Skeletal muscle tissue (tissue), 4 donors: ENCODE results near the gene TSPAN15. TPM values are rescaled to one million over a fixed set of nuclear protein-coding genes. Genes with fewer than 3 reads are reported as not detected.
"Not testable (repeated sequence)": the region's sequence is repeated elsewhere in the genome, so short reads cannot be mapped to it uniquely, and the experiment has no call there.

Experiments
- H3K27ac ChIP-seq: one replicate; pipeline ENCODE4 v1.7.0; 2013; ENCODE audit warnings: mild to moderate bottlenecking, low read depth, low read length, inconsistent platforms
- H3K27me3 ChIP-seq, 3 donors: one replicate each; pipeline ENCODE4 v1.7.0; 2013; ENCODE audit warnings: low read length in 3 of 3; ENCODE audit not compliant: control insufficient read depth in 3 of 3, insufficient read depth in 3 of 3
- H3K36me3 ChIP-seq, 3 donors: one replicate each; pipeline ENCODE4 v1.7.0; 2013; ENCODE audit warnings: low read length in 3 of 3; ENCODE audit not compliant: control insufficient read depth in 3 of 3, insufficient read depth in 3 of 3
- H3K4me1 ChIP-seq, 3 donors: one replicate each; pipeline ENCODE4 v1.7.0; 2013; ENCODE audit warnings: low read length in 3 of 3, mild to moderate bottlenecking in 3 of 3; ENCODE audit not compliant: control insufficient read depth in 3 of 3, insufficient read depth in 3 of 3
- H3K4me3 ChIP-seq, 3 donors: one replicate each; pipeline ENCODE4 v1.7.0; 2013; ENCODE audit warnings: low read length in 3 of 3
- H3K9ac ChIP-seq, 3 donors: one replicate each; pipeline ENCODE4 v1.7.0; 2013; ENCODE audit warnings: low read length in 3 of 3, mild to moderate bottlenecking in 3 of 3, moderate library complexity in 2 of 3, low read depth in 1 of 3
- H3K9me3 ChIP-seq, 3 donors: one replicate each; pipeline ENCODE4 v1.7.0; 2013; ENCODE audit warnings: low read length in 3 of 3; ENCODE audit not compliant: control insufficient read depth in 3 of 3
- total RNA-seq: library from RNA; depleted of rRNA; stranded (reverse); fragments of >200 nt; gene quantifications from one replicate; pipeline ENCODE4 v1.2.3, GENCODE V29; 2014
- donor health status: Osteomylitis.

Gene TSPAN15
- total RNA-seq, 1 donor from 2014 or later, result 72.0 TPM

DNA sequence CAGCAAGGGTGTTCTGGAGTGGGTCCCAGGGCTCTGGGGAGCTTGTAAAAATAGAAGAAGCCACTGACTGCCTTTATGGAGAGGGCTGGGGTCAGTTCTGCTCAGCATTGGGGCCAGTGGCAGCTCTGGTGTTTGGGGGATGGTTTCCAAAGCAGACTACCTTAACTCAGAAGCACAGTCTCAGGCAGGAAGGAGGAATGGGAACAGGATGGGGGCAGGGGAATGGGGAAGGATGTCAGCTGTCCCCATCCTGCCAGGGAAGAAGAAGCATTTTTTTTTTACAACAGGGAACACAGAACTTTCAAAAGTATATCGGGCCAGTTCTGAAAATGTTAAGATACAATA, 28.8 kb downstream of the TSPAN15 start:
- H3K27me3 ChIP-seq, result no peaks in the 10 kb centered on the region
- peaks cover 70 to 96% (median 72%) of the 10 kb centered on the region in 3 donors for H3K4me1 ChIP-seq
- H3K9me3 ChIP-seq, result no peaks in the 10 kb centered on the region
- peak overlapping the region; percentile 88 for H3K27ac ChIP-seq
- H3K4me3 ChIP-seq, result peak overlapping the region in 2 of 3 donors; percentile 18 to 52
- peak overlapping the region; percentile 55 to 76 (median 63) for H3K9ac ChIP-seq
- H3K36me3 ChIP-seq, result peaks cover 0 to 8% (median 8%) of the 10 kb centered on the region in 3 donors

- Histone ChIP-seq H3K9ac (peak overlapping the region in 2 of 3 donors; percentile 0 to 21), H3K36me3 (peaks cover 0 to 11% (median 10%) of the 10 kb centered on the region in 3 donors), H3K4me3 (no peak overlapping the region), H3K27me3 (no peaks in the 10 kb centered on the region), H3K27ac (peak overlapping the region; percentile 88), H3K9me3 (no peaks in the 10 kb centered on the region), H3K4me1 (peaks cover 68 to 98% (median 78%) of the 10 kb centered on the region in 3 donors)
These were observed 30.0 kb downstream of the TSPAN15 start for GRCh38 chr10:69481305-69481704.

- peaks cover 73 to 98% (median 79%) of the 10 kb centered on the region in 3 donors for H3K4me1 ChIP-seq
- no peaks in the 10 kb centered on the region for H3K27me3 ChIP-seq
- no peaks in the 10 kb centered on the region for H3K9me3 ChIP-seq
- H3K9ac ChIP-seq, result peak overlapping the region in 1 of 3 donors; percentile 4
- peak overlapping the region; percentile 88 for H3K27ac ChIP-seq
- no peak overlapping the region for H3K4me3 ChIP-seq
- peaks cover 0 to 11% (median 10%) of the 10 kb centered on the region in 3 donors for H3K36me3 ChIP-seq
These were observed 30.7 kb downstream of the TSPAN15 start for GRCh38 chr10:69481811-69482524.

DNA sequence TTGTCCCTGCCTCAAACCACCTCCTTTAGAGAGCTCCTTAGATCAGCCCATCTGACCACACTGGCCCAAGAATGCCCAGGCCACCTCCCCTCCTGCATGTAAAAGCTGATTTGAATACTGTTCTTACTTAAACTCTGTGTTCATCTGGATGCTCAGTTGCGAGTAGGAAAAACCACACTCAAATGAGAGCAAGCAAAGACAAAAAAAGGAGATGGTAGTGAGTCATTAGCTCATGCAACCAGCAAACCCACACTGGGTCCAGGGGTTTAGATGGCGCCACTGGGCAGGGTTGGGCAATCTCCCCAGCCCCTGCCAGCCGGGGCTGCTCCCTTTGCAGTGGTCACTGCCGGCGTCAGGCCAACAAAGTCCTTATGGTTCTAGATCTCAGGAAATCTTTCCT, 32.7 kb downstream of the TSPAN15 start:
- peaks cover 0 to 11% (median 11%) of the 10 kb centered on the region in 3 donors for H3K36me3 ChIP-seq
- peaks cover 67 to 89% (median 72%) of the 10 kb centered on the region in 3 donors for H3K4me1 ChIP-seq
- H3K9me3 ChIP-seq, result no peaks in the 10 kb centered on the region
- no peaks in the 10 kb centered on the region for H3K27me3 ChIP-seq
- H3K9ac ChIP-seq, result no peak overlapping the region
- no peak overlapping the region for H3K4me3 ChIP-seq
- H3K27ac ChIP-seq, result peak overlapping the region; percentile 57

GRCh38 chr10:69484736-69485135, 33.5 kb downstream of the TSPAN15 start:
- Histone ChIP-seq H3K4me1 (peaks cover 60 to 82% (median 64%) of the 10 kb centered on the region in 3 donors), H3K4me3 (no peak overlapping the region), H3K27me3 (no peaks in the 10 kb centered on the region), H3K36me3 (peaks cover 0 to 11% (median 11%) of the 10 kb centered on the region in 3 donors), H3K9me3 (no peaks in the 10 kb centered on the region), H3K9ac (no peak overlapping the region), H3K27ac (no peak overlapping the region)

GRCh38 chr10:69486922-69487730, 35.9 kb downstream of the TSPAN15 start:
- H3K27ac ChIP-seq, result peak overlapping the region; percentile 2
- H3K27me3 ChIP-seq, result no peaks in the 10 kb centered on the region
- peak overlapping the region; percentile 21 to 45 (median 25) for H3K9ac ChIP-seq
- peaks cover 2 to 11% (median 11%) of the 10 kb centered on the region in 3 donors for H3K36me3 ChIP-seq
- peaks cover 40 to 74% (median 45%) of the 10 kb centered on the region in 3 donors for H3K4me1 ChIP-seq
- H3K4me3 ChIP-seq, result no peak overlapping the region
- no peaks in the 10 kb centered on the region for H3K9me3 ChIP-seq

DNA sequence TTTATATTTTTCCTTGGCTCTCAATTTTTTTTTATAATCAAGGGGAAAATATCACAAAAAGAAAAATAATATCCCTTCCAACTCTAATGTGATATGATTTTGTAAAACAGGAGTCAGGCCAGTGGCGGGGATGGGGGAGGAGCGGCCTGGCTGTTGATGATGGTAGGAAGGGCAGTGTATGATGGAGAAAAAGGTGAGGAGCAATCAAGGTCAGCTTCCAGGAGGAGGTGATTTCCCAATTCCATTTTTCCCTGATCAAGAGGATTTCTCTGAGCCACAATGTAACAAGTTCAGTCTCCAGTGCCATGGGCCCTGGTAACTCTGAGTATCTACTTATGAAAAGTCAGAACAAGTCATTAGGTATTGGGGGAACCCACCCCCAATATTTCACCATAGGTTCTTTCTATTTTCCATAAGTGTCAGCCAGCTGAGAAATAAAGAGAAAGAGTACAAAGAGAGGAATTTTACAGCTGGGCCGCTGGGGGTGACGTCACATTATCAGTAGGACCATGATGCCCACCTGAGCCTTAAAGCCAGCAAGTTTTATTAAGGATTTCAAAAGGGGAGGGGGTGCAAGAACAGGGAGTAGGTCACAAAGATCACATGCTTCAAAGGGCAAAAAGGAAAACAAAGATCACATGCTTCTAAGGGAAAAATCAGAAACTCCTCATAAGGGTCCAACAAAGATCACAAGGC, 37.0 kb downstream of the TSPAN15 start:
- H3K27me3 ChIP-seq, result not testable (repeated sequence)

GRCh38 chr10:69488856-69489255, 37.6 kb downstream of the TSPAN15 start:
- not testable (repeated sequence) for H3K9me3 ChIP-seq, H3K4me3 ChIP-seq, H3K9ac ChIP-seq, H3K27ac ChIP-seq, H3K27me3 ChIP-seq
- peaks cover 2 to 11% (median 11%) of the 10 kb centered on the region in 3 donors for H3K36me3 ChIP-seq
- peaks cover 27 to 66% (median 34%) of the 10 kb centered on the region in 3 donors for H3K4me1 ChIP-seq

More for the DNA sequence above, 37.0 kb downstream of the TSPAN15 start:
- Histone ChIP-seq H3K4me1 (peaks cover 33 to 72% (median 39%) of the 10 kb centered on the region in 3 donors), H3K36me3 (peaks cover 2 to 11% (median 11%) of the 10 kb centered on the region in 3 donors)
- not testable (repeated sequence) for H3K9ac ChIP-seq, H3K9me3 ChIP-seq, H3K4me3 ChIP-seq, H3K27ac ChIP-seq

GRCh38 chr10:69489506-69490090, 38.3 kb downstream of the TSPAN15 start:
- peaks cover 2 to 7% (median 7%) of the 10 kb centered on the region in 3 donors for H3K36me3 ChIP-seq
- peaks cover 25 to 62% (median 34%) of the 10 kb centered on the region in 3 donors for H3K4me1 ChIP-seq
- no peaks in the 10 kb centered on the region for H3K9me3 ChIP-seq
- no peak overlapping the region for H3K27ac ChIP-seq
- no peak overlapping the region for H3K9ac ChIP-seq
- no peak overlapping the region for H3K4me3 ChIP-seq
- no peaks in the 10 kb centered on the region for H3K27me3 ChIP-seq
